Daoy (cell line): ENCODE measurements around the gene IL12A. TPM values are rescaled to one million over a fixed set of nuclear protein-coding genes. Genes with fewer than 3 reads are reported as not detected.

Experiments
- DNase-seq: peaks from one replicate; pipeline ENCODE4 v3.0.0-alpha.2; 2015; ENCODE audit warnings: low read depth
- total RNA-seq: library from RNA; depleted of rRNA; stranded (reverse); fragments of >200 nt; shearing (Covaris generic); gene quantifications from 2 replicates; pipeline ENCODE4 v1.2.3, GENCODE V29; 2014

Gene IL12A
- total RNA-seq, 1 experiment from 2014 or later: 0.51 TPM

GRCh38 chr3:159989973-159990846 is 1.6 kb downstream of the IL12A start:
- no peak for DNase-seq

GRCh38 chr3:159991591-159991990 is 3.0 kb downstream of the IL12A start:
- no peak for DNase-seq

- no peak for DNase-seq
These were observed 4.0 kb downstream of the IL12A start for GRCh38 chr3:159992589-159992988.

- no peak for DNase-seq
These were observed 5.5 kb downstream of the IL12A start for GRCh38 chr3:159994182-159994581.

- DNase-seq: no peak
These were observed 6.5 kb downstream of the IL12A start for GRCh38 chr3:159995091-159995490.

GRCh38 chr3:159996018-159996417 is 7.4 kb downstream of the IL12A start:
- no peak for DNase-seq

GRCh38 chr3:159996959-159997358 is 8.3 kb downstream of the IL12A start:
- DNase-seq: no peak

GRCh38 chr3:160001148-160001760 is 12.6 kb downstream of the IL12A start:
- no peak for DNase-seq

GRCh38 chr3:160001850-160002623 is 13.4 kb downstream of the IL12A start:
- DNase-seq: no peak

GRCh38 chr3:160003520-160004128 is 15.0 kb downstream of the IL12A start:
- DNase-seq: peak; percentile 73

GRCh38 chr3:160005004-160005403 is 16.4 kb downstream of the IL12A start:
- no peak for DNase-seq

- DNase-seq: peak; percentile 69
These were observed 17.9 kb downstream of the IL12A start for GRCh38 chr3:160006282-160007163.

GRCh38 chr3:160008961-160009360 is 20.3 kb downstream of the IL12A start:
- no peak for DNase-seq

GRCh38 chr3:160009525-160009924 is 20.9 kb downstream of the IL12A start:
- no peak for DNase-seq

- DNase-seq: no peak
These were observed 21.9 kb downstream of the IL12A start for GRCh38 chr3:160010578-160010977.

GRCh38 chr3:160012108-160012507 is 23.5 kb downstream of the IL12A start:
- DNase-seq: no peak

GRCh38 chr3:160016972-160017371 is 28.3 kb downstream of the IL12A start:
- DNase-seq: peak; percentile 43

- DNase-seq: no peak
These were observed 30.3 kb downstream of the IL12A start for GRCh38 chr3:160018959-160019358.

GRCh38 chr3:160020057-160020711 is 31.5 kb downstream of the IL12A start:
- no peak for DNase-seq

- DNase-seq: no peak
These were observed 33.4 kb downstream of the IL12A start for GRCh38 chr3:160022068-160022467.
